ENCODE measurements around the gene SURF1. TPM values are rescaled to one million over a fixed set of nuclear protein-coding genes. Genes with fewer than 3 reads are reported as not detected.

SURF1 gene
- total RNA-seq, 4 donors from 2014 or later, result 35.0 to 59.4 (median 41.6) TPM

DNA sequence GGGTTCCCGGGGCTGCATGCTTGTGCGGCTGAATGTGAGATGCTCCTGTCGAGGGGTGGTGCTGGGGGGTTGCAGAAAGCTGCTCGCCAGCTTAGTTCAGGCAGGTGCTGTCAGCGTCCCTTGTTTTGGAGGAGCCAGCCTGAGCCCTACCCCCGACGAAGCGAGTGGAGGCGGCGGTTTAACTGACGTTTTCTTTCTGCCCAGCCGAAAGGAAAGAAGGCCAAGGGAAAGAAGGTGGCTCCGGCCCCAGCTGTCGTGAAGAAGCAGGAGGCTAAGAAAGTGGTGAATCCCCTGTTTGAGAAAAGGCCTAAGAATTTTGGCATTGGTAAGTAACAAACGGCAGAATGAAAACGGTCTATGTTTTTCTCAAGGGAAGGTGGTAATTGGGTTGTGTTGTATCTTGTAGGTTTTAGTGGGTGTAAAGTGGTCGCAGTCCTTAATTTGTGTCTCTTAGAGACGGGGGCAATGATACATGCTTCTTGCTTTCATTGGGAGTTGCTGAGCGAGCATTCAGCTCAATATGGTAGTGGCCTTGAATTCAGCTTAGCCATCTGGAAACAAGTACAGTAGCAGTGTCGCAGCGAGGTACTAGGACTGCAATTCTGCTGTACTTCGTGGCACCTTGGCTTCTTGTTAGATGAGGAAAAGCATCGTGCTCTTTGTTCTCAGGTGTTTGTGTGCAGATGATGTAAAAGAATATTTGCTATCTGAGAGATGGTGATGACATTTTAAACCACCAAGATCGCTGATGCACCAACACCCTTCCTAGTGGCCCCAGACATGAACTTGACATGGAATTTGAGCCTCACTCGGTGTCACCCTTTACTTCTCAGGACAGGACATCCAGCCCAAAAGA is 7.3 kb downstream of the SURF1 start:
- TF ChIP-seq POLR2A (IDR thresholded peaks at IDR 0.05) (no peak), EP300 (IDR thresholded peaks at IDR 0.05) (no peak)
- TF ChIP-seq, protein P1, sequence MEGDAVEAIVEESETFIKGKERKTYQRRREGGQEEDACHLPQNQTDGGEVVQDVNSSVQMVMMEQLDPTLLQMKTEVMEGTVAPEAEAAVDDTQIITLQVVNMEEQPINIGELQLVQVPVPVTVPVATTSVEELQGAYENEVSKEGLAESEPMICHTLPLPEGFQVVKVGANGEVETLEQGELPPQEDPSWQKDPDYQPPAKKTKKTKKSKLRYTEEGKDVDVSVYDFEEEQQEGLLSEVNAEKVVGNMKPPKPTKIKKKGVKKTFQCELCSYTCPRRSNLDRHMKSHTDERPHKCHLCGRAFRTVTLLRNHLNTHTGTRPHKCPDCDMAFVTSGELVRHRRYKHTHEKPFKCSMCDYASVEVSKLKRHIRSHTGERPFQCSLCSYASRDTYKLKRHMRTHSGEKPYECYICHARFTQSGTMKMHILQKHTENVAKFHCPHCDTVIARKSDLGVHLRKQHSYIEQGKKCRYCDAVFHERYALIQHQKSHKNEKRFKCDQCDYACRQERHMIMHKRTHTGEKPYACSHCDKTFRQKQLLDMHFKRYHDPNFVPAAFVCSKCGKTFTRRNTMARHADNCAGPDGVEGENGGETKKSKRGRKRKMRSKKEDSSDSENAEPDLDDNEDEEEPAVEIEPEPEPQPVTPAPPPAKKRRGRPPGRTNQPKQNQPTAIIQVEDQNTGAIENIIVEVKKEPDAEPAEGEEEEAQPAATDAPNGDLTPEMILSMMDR (IDR thresholded peaks at IDR 0.05), result no peak
- WGBS, 2 donors, result 18% methylated on average over 24 to 25 of the region's 25 CpGs
- H3K27me3 ChIP-seq, result no peaks in the 10 kb centered on the region
- H3K4me1 ChIP-seq, result peaks cover 0 to 53% (median 24%) of the 10 kb centered on the region in 4 donors
- H3K36me3 ChIP-seq, result peaks cover 0 to 70% (median 29%) of the 10 kb centered on the region in 3 donors
- DNase-seq (ENCODE audit: low spot score in 2 of 2), result no peak
- no peaks in the 10 kb centered on the region for H3K9me3 ChIP-seq
- peak overlapping the region; percentile 74 to 96 (median 92) for H3K27ac ChIP-seq
- H3K4me3 ChIP-seq, result peak overlapping the region; percentile 74 to 99 (median 96)

DNA sequence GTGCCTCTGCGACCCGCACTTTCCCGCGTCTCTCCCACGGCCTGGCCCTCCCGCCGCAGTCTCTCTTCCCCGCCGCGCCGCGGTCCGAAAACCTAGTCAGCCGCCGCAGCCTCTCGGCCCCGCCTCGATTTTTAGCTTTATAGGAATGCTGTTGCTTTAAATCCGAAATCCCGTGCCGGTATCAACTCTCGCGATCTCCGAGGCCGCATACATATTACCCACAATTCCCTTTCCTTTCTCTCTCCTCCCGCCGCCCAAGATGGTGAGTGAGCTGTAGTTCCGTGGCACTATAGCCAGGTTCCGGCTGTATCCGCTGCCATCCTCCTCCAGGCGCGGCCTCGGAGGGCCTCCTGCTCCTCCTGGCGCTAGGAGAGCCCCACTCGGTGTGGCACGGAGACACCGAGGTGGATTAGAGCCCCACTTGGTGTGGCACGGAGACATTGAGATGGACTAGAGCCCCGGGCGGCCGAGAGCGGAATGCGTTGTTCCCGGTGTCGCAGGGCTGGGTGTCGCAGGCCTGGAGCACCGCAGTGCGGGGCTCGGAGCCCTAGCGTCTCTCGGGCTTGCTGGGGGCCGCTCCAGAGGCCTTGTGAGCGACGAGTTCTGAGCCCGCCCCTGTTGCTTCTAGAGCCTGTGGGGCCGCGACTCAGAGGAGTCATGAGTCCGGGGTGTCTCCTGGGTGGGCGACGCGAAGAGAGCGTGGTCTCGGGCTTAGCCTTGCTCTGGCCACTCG is 8.1 kb downstream of the SURF1 start, which contains the start of the genes MED22 and RPL7A:
MED22 (minus strand) TSS at position 147 of the 733 bp plus-strand sequence. CDS start 1,469 bp downstream, outside the sequence.
RPL7A (plus strand) TSS at position 234 of the 733 bp plus-strand sequence; CDS start at position 260, 26 bp downstream.
- peak within 1 kb of the TSS; percentile 74 to 96 (median 92) for H3K27ac ChIP-seq
- WGBS, 2 donors, result 0 to 1% methylated on average over 42 to 64 of the region's 64 CpGs
- DNase-seq (ENCODE audit: low spot score in 2 of 2), result peak; percentile 93 to 97
- H3K4me1 ChIP-seq, result peaks cover 0 to 52% (median 24%) of the 10 kb centered on the region in 4 donors
- peaks cover 0 to 70% (median 34%) of the 10 kb centered on the region in 3 donors for H3K36me3 ChIP-seq
- no peaks in the 10 kb centered on the region for H3K27me3 ChIP-seq
- TF ChIP-seq, protein P1 (IDR thresholded peaks at IDR 0.05), result peak in 2 of 5 experiments; percentile 48 to 50
- TF ChIP-seq EP300 (IDR thresholded peaks at IDR 0.05), result peak; percentile 14 to 96
- TF ChIP-seq POLR2A (IDR thresholded peaks at IDR 0.05), result peak; percentile 67 to 76
- peak within 1 kb of the TSS; percentile 74 to 99 (median 96) for H3K4me3 ChIP-seq
- no peaks in the 10 kb centered on the region for H3K9me3 ChIP-seq

DNA sequence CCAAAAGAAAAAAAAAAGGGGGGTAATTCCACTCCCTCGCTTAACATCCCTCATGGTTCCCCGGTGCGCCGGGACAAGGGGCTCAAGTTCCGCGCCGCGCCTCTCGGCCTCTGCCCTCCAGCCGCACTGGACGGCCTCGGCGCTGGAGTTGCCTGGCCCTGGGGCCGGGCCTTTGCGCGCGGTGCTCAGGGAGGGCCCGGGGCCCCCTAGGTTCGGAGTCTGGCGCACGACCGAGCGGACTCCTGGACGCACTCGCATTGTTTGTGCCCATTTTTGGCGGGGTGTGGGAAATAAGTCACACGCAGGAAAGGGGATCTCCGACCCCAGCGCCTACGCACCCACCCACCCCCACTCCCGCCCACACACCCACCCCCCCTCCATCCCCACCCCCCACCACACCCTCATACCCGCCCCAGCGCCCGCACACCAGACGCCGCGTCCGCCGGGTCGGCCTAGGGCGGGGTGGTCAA is 8.7 kb downstream of the SURF1 start:
- DNase-seq (ENCODE audit: low spot score in 2 of 2), result peak in 1 of 2 donors; percentile 22
- Histone ChIP-seq H3K27me3 (no peaks in the 10 kb centered on the region), H3K36me3 (peaks cover 0 to 70% (median 34%) of the 10 kb centered on the region in 3 donors), H3K9me3 (no peaks in the 10 kb centered on the region), H3K4me1 (peaks cover 0 to 52% (median 24%) of the 10 kb centered on the region in 4 donors), H3K4me3 (peak overlapping the region; percentile 74 to 99 (median 96)), H3K27ac (peak overlapping the region; percentile 74 to 96 (median 92))
- no peak for TF ChIP-seq POLR2A (IDR thresholded peaks at IDR 0.05)
- no peak for TF ChIP-seq EP300 (IDR thresholded peaks at IDR 0.05)
- TF ChIP-seq, protein P1 (IDR thresholded peaks at IDR 0.05), result peak in 1 of 5 experiments; percentile 8
- WGBS, 2 donors, result 0 to 3% methylated on average over 29 to 35 of the region's 41 CpGs

DNA sequence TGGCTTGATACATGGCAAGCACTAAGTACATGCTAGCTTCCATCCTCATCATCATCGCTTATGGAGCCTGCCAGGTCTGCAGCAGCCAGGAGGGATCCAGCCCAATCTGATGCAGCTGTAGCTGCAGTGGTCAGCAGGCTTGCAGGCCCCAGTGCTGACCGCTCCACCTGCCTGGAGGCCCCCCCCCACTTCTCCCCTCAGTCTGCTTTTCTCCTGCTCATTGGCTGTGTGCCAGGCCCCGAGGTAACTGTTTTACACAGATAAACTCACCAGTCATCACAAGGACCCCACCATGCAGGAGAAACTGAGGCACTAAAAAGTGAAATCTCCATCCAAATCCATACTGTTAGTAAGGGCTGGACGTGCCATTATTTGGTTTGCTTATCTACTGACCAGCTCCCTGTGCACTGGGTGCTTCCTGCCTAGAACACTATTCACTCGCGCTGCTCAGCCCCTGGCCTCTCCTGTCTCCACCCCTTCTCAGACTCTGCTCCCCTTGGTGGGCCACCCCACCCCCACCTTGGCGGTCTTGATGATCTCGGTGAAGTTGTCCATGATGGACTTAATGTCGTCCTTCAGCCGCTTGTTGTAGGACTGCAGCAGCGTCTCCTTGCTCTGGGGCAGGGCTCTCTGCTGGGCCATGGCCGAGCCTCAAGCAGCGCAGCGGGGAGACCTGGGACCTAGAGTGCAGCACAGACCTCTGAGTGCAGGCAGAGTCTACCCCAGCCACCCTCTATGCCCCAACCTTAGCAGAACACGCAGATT is 10.1 kb downstream of the SURF1 start:
- H3K4me3 ChIP-seq, result peak overlapping the region in 3 of 4 donors; percentile 74 to 99 (median 93)
- no peaks in the 10 kb centered on the region for H3K27me3 ChIP-seq
- WGBS, 2 donors, result 64 to 65% methylated on average over 14 to 15 of the region's 15 CpGs
- DNase-seq (ENCODE audit: low spot score in 2 of 2), result no peak
- TF ChIP-seq POLR2A (IDR thresholded peaks at IDR 0.05) (no peak), EP300 (IDR thresholded peaks at IDR 0.05) (no peak)
- TF ChIP-seq, protein P1 (IDR thresholded peaks at IDR 0.05), result no peak
- H3K36me3 ChIP-seq, result peaks cover 0 to 70% (median 25%) of the 10 kb centered on the region in 3 donors
- peaks cover 0 to 48% (median 24%) of the 10 kb centered on the region in 4 donors for H3K4me1 ChIP-seq
- no peaks in the 10 kb centered on the region for H3K9me3 ChIP-seq
- peak overlapping the region in 3 of 4 donors; percentile 90 to 96 (median 93) for H3K27ac ChIP-seq

Measured in tibial nerve (tissue), 4 donors.